H9 (cell line): ENCODE data around the gene MARK2. TPM values are rescaled to one million over a fixed set of nuclear protein-coding genes. Genes with fewer than 3 reads are reported as not detected.
A peak's percentile ranks its signal among the peaks of the same experiment; 100 is the strongest.

Source experiments
- DNase-seq: peaks from one replicate; pipeline ENCODE4 v3.0.0-alpha.2; 2017
- H2AFZ ChIP-seq: one replicate; pipeline ENCODE4 v1.6.1; 2013; ENCODE audit warnings: mild to moderate bottlenecking, low read length, control low read depth, moderate library complexity
- H2AK5ac ChIP-seq: 2 replicates; pipeline ENCODE4 v1.6.1; 2013; ENCODE audit warnings: low read length, control low read depth, mixed read lengths; ENCODE audit not compliant: insufficient read length
- H2BK120ac ChIP-seq: one replicate; pipeline ENCODE4 v1.6.1; 2013; ENCODE audit warnings: low read depth, mild to moderate bottlenecking, low read length, control low read depth, inconsistent platforms; ENCODE audit not compliant: poor library complexity, severe bottlenecking
- H2BK12ac ChIP-seq: 2 replicates; pipeline ENCODE4 v1.6.1; 2013; ENCODE audit warnings: low read length, control low read depth, mixed read lengths, low read depth; ENCODE audit not compliant: insufficient read length
- H2BK15ac ChIP-seq: 2 replicates; pipeline ENCODE4 v1.6.1; 2013; ENCODE audit warnings: low read depth, low read length, control low read depth
- H2BK20ac ChIP-seq: one replicate; pipeline ENCODE4 v1.6.1; 2013; ENCODE audit warnings: low read depth, mild to moderate bottlenecking, low read length, control low read depth, inconsistent platforms; ENCODE audit not compliant: poor library complexity, severe bottlenecking
- H2BK5ac ChIP-seq: 2 replicates; pipeline ENCODE4 v1.6.1; 2013; ENCODE audit warnings: low read length, control low read depth, mixed read lengths; ENCODE audit not compliant: insufficient read length
- H3K14ac ChIP-seq: 2 replicates; pipeline ENCODE4 v1.6.1; 2013; ENCODE audit warnings: low read length, control low read depth; ENCODE audit not compliant: insufficient read depth
- H3K18ac ChIP-seq: 2 replicates; pipeline ENCODE4 v1.6.1; 2013; ENCODE audit warnings: low read depth, mild to moderate bottlenecking, mixed read lengths, low read length, control low read depth; ENCODE audit not compliant: insufficient read length
- H3K23ac ChIP-seq: 2 replicates; pipeline ENCODE4 v1.6.1; 2013; ENCODE audit warnings: low read length, control low read depth, mixed read lengths, low read depth; ENCODE audit not compliant: insufficient read length
- H3K23me2 ChIP-seq: 2 replicates; pipeline ENCODE4 v1.6.1; 2013; ENCODE audit warnings: low read depth, mild to moderate bottlenecking, mixed read lengths, low read length, control low read depth; ENCODE audit not compliant: insufficient read length, poor library complexity, severe bottlenecking
- H3K27ac ChIP-seq: 2 replicates; pipeline ENCODE4 v1.5.1; 2013; ENCODE audit warnings: low read length, control low read depth, mixed read lengths, low read depth; ENCODE audit not compliant: insufficient read length
- H3K27me3 ChIP-seq: 2 replicates; pipeline ENCODE4 v1.6.1; 2013; ENCODE audit warnings: low read length, control low read depth, inconsistent platforms; ENCODE audit not compliant: insufficient read depth
- H3K4ac ChIP-seq: 2 replicates; pipeline ENCODE4 v1.6.1; 2013; ENCODE audit warnings: low read depth, mild to moderate bottlenecking, control low read depth, inconsistent platforms, low read length, moderate library complexity
- H3K4me1 ChIP-seq: 2 replicates; pipeline ENCODE4 v1.6.1; 2013; ENCODE audit warnings: low read length, control low read depth, inconsistent platforms; ENCODE audit not compliant: insufficient read depth
- H3K4me2 ChIP-seq: 2 replicates; pipeline ENCODE4 v1.6.1; 2013; ENCODE audit warnings: low read length, control low read depth, mixed read lengths; ENCODE audit not compliant: insufficient read length, insufficient read depth
- H3K56ac ChIP-seq: 2 replicates; pipeline ENCODE4 v1.6.1; 2013; ENCODE audit warnings: low read depth, mild to moderate bottlenecking, mixed read lengths, low read length, control low read depth; ENCODE audit not compliant: insufficient read length
- H3K79me1 ChIP-seq: 2 replicates; pipeline ENCODE4 v1.6.1; 2013; ENCODE audit warnings: low read depth, mild to moderate bottlenecking, moderate library complexity, low read length, control low read depth, inconsistent platforms; ENCODE audit not compliant: insufficient read depth, poor library complexity, severe bottlenecking
- H3K79me2 ChIP-seq: 2 replicates; pipeline ENCODE4 v1.6.1; 2013; ENCODE audit warnings: low read length, control low read depth, inconsistent platforms; ENCODE audit not compliant: insufficient read depth
- H3K9ac ChIP-seq: 2 replicates; pipeline ENCODE4 v1.6.1; 2013; ENCODE audit warnings: low read length, control low read depth, mixed read lengths; ENCODE audit not compliant: insufficient read length; ENCODE audit errors: extremely low read depth
- H3K9me3 ChIP-seq: one replicate; pipeline ENCODE4 v1.6.1; 2013; ENCODE audit warnings: low read depth, low read length, inconsistent platforms; ENCODE audit not compliant: control insufficient read depth
- H3T11ph ChIP-seq: one replicate; pipeline ENCODE4 v1.6.1; 2013; ENCODE audit warnings: mild to moderate bottlenecking, low read length, control low read depth, inconsistent platforms
- H4K20me1 ChIP-seq: one replicate; pipeline ENCODE4 v1.6.1; 2013; ENCODE audit not compliant: control insufficient read depth, insufficient read length, insufficient read depth
- H4K5ac ChIP-seq: 2 replicates; pipeline ENCODE4 v1.6.1; 2013; ENCODE audit warnings: low read depth, mild to moderate bottlenecking, mixed read lengths, low read length, control low read depth; ENCODE audit not compliant: insufficient read length
- H4K8ac ChIP-seq: replicated peaks from 2 replicates; pipeline ENCODE4 v1.6.1; 2013; ENCODE audit warnings: low read length, control low read depth, mixed read lengths, low read depth; ENCODE audit not compliant: insufficient read length
- H4K91ac ChIP-seq: 2 replicates; pipeline ENCODE4 v1.6.1; 2013; ENCODE audit warnings: low read depth, mild to moderate bottlenecking, moderate library complexity, mixed read lengths, low read length, control low read depth; ENCODE audit not compliant: insufficient read length
- H3K27ac Mint-ChIP-seq, 3 experiments: 2 replicates in 2 of 3; 3 replicates in 1 of 3; pipeline ENCODE4 v1.8.0; 2020 to 2021; ENCODE audit warnings: mixed read lengths in 3 of 3, mild to moderate bottlenecking in 1 of 3, moderate library complexity in 1 of 3
- H3K27me3 Mint-ChIP-seq: 2 replicates; pipeline ENCODE4 v1.8.0; 2021; ENCODE audit warnings: low read depth, mild to moderate bottlenecking, moderate library complexity, mixed read lengths
- H3K36me3 Mint-ChIP-seq, 3 experiments: 2 replicates in 2 of 3; 3 replicates in 1 of 3; pipeline ENCODE4 v1.8.0; 2020 to 2021; ENCODE audit warnings: low read depth in 3 of 3, mixed read lengths in 3 of 3; ENCODE audit not compliant: insufficient read depth in 1 of 3
- H3K4me1 Mint-ChIP-seq, 2 experiments: 2 replicates each; pipeline ENCODE4 v1.8.0; 2020; ENCODE audit warnings: mixed read lengths in 2 of 2
- H3K4me3 Mint-ChIP-seq, 2 experiments: 2 replicates in 1 of 2; 3 replicates in 1 of 2; pipeline ENCODE4 v1.8.0; 2020 to 2021; ENCODE audit warnings: mild to moderate bottlenecking in 2 of 2, mixed read lengths in 2 of 2, moderate library complexity in 1 of 2
- H3K9me3 Mint-ChIP-seq, 2 experiments: 2 replicates in 1 of 2; 3 replicates in 1 of 2; pipeline ENCODE4 v1.8.0; 2020; ENCODE audit warnings: mild to moderate bottlenecking in 2 of 2, mixed read lengths in 2 of 2, moderate library complexity in 1 of 2
- CTCF ChIP-seq: fragments of 200-600 bp; sonication (generic); conservative IDR thresholded peaks from 3 replicates; pipeline ENCODE4 v1.8.0; 2021; ENCODE audit warnings: antibody characterized with exemption, mild to moderate bottlenecking
- WGBS: extraction: QIAGEN DNeasy Blood & Tissue Kit; methylation state at CpG from one replicate; pipeline ENCODE4 v1.1.7; 2013; ENCODE audit warnings: missing lambda C conversion rate, low lambda C conversion rate, mixed read lengths; ENCODE audit not compliant: insufficient read length; ENCODE audit errors: extremely low coverage; 5-methylcytosine and 5-hydroxymethylcytosine counted together
- total RNA-seq: library from RNA; stranded (reverse); gene quantifications from 2 replicates; pipeline ENCODE4 v1.2.1, GENCODE V29; 2021

Gene MARK2
- total RNA-seq, 1 experiment from 2014 or later, result 45.7 TPM

GRCh38 chr11:63874511-63874910 lies 35.6 kb downstream of the MARK2 start:
- DNase-seq, result no peak
- no peak overlapping the region for H2BK5ac ChIP-seq
- no peak overlapping the region for H4K91ac ChIP-seq
- no peak overlapping the region for H2AFZ ChIP-seq
- H3K79me2 ChIP-seq, result peaks cover 14% of the 10 kb centered on the region; the same call in 1 of the 2 replicates
- H3K79me1 ChIP-seq, result peaks cover 6% of the 10 kb centered on the region
- no peak for TF ChIP-seq CTCF
- peaks cover 7% of the 10 kb centered on the region; the same call in 1 of the 2 replicates for H3K4me1 ChIP-seq
- no peaks in the 10 kb centered on the region for H4K20me1 ChIP-seq
- H2BK20ac ChIP-seq, result no peak overlapping the region
- H3K14ac ChIP-seq, result no peak overlapping the region
- Mint-ChIP-seq H3K4me3 (no peak overlapping the region), H3K27me3 (no peaks in the 10 kb centered on the region), H3K9me3 (no peaks in the 10 kb centered on the region), H3K36me3 (peaks cover 3 to 8% (median 5%) of the 10 kb centered on the region in 3 experiments), H3K4me1 (peaks cover 39 to 44% of the 10 kb centered on the region in 2 experiments), H3K27ac (peak overlapping the region in 2 of 3 experiments; percentile 63 to 77; a peak in 2 of 7 replicates)
- no peak overlapping the region for H3K27ac ChIP-seq
- no peak overlapping the region for H2AK5ac ChIP-seq
- H3K9me3 ChIP-seq, result no peaks in the 10 kb centered on the region
- no peak overlapping the region for H3K18ac ChIP-seq
- H3K27me3 ChIP-seq, result no peaks in the 10 kb centered on the region
- H3K23ac ChIP-seq, result no peak overlapping the region
- no peak overlapping the region for H2BK12ac ChIP-seq
- H3T11ph ChIP-seq, result no peak overlapping the region
- H4K8ac ChIP-seq, result no peak overlapping the region
- no CpG with 5 or more reads among the region's 6 CpGs for WGBS
- H3K4me2 ChIP-seq, result no peak overlapping the region
- no peak overlapping the region for H3K4ac ChIP-seq
- H2BK120ac ChIP-seq, result no peak overlapping the region
- no peak overlapping the region for H4K5ac ChIP-seq
- no peak overlapping the region for H2BK15ac ChIP-seq
- no peak overlapping the region for H3K9ac ChIP-seq
- no peak overlapping the region for H3K56ac ChIP-seq
- no peaks in the 10 kb centered on the region for H3K23me2 ChIP-seq
